ENCODE measurements around the gene GRHL3. TPM values are rescaled to one million over a fixed set of nuclear protein-coding genes. Genes with fewer than 3 reads are reported as not detected.

GRHL3 gene
- total RNA-seq, 1 donor from 2014 or later, result 2.1 TPM

- Mint-ChIP-seq H3K27ac (ENCODE audit: unreplicated experiment) (no peak overlapping the region), H3K4me1 (ENCODE audit: unreplicated experiment) (peaks cover 9% of the 10 kb centered on the region), H3K9me3 (ENCODE audit: unreplicated experiment) (no peaks in the 10 kb centered on the region), H3K36me3 (ENCODE audit: low read depth, unreplicated experiment) (no peaks in the 10 kb centered on the region), H3K27me3 (ENCODE audit: unreplicated experiment) (no peaks in the 10 kb centered on the region), H3K4me3 (ENCODE audit: unreplicated experiment) (no peak overlapping the region)
- no peak for DNase-seq (ENCODE audit: low spot score)
- no peak for TF ChIP-seq CTCF (IDR thresholded peaks at IDR 0.05; ENCODE audit: unreplicated experiment)
Measured at GRCh38 chr1:24309762-24310485, 9.2 kb upstream of the GRHL3 start.

- H3K9me3 Mint-ChIP-seq (ENCODE audit: unreplicated experiment), result no peaks in the 10 kb centered on the region
- no peaks in the 10 kb centered on the region for H3K36me3 Mint-ChIP-seq (ENCODE audit: low read depth, unreplicated experiment)
- peaks cover 9% of the 10 kb centered on the region for H3K4me1 Mint-ChIP-seq (ENCODE audit: unreplicated experiment)
- no peak overlapping the region for H3K4me3 Mint-ChIP-seq (ENCODE audit: unreplicated experiment)
- no peak for TF ChIP-seq CTCF (IDR thresholded peaks at IDR 0.05; ENCODE audit: unreplicated experiment)
- H3K27me3 Mint-ChIP-seq (ENCODE audit: unreplicated experiment), result no peaks in the 10 kb centered on the region
- H3K27ac Mint-ChIP-seq (ENCODE audit: unreplicated experiment), result no peak overlapping the region
- DNase-seq (ENCODE audit: low spot score), result no peak
Measured at GRCh38 chr1:24311234-24311633, 7.9 kb upstream of the GRHL3 start.

- H3K27ac Mint-ChIP-seq (ENCODE audit: unreplicated experiment), result no peak overlapping the region
- H3K36me3 Mint-ChIP-seq (ENCODE audit: low read depth, unreplicated experiment), result no peaks in the 10 kb centered on the region
- H3K4me1 Mint-ChIP-seq (ENCODE audit: unreplicated experiment), result peaks cover 9% of the 10 kb centered on the region
- H3K9me3 Mint-ChIP-seq (ENCODE audit: unreplicated experiment), result no peaks in the 10 kb centered on the region
- DNase-seq (ENCODE audit: low spot score), result no peak
- H3K4me3 Mint-ChIP-seq (ENCODE audit: unreplicated experiment), result no peak overlapping the region
- H3K27me3 Mint-ChIP-seq (ENCODE audit: unreplicated experiment), result no peaks in the 10 kb centered on the region
- no peak for TF ChIP-seq CTCF (IDR thresholded peaks at IDR 0.05; ENCODE audit: unreplicated experiment)
Measured at GRCh38 chr1:24311741-24312140, 7.4 kb upstream of the GRHL3 start.

GRCh38 chr1:24315391-24315790 lies 3.8 kb upstream of the GRHL3 start:
- TF ChIP-seq CTCF (IDR thresholded peaks at IDR 0.05; ENCODE audit: unreplicated experiment), result no peak
- Mint-ChIP-seq H3K4me1 (ENCODE audit: unreplicated experiment) (peaks cover 12% of the 10 kb centered on the region), H3K36me3 (ENCODE audit: low read depth, unreplicated experiment) (no peaks in the 10 kb centered on the region), H3K27ac (ENCODE audit: unreplicated experiment) (no peak overlapping the region), H3K27me3 (ENCODE audit: unreplicated experiment) (no peaks in the 10 kb centered on the region), H3K9me3 (ENCODE audit: unreplicated experiment) (no peaks in the 10 kb centered on the region), H3K4me3 (ENCODE audit: unreplicated experiment) (no peak overlapping the region)
- DNase-seq (ENCODE audit: low spot score), result no peak

- DNase-seq (ENCODE audit: low spot score), result no peak
- no peak overlapping the region for H3K4me3 Mint-ChIP-seq (ENCODE audit: unreplicated experiment)
- no peak overlapping the region for H3K27ac Mint-ChIP-seq (ENCODE audit: unreplicated experiment)
- no peaks in the 10 kb centered on the region for H3K36me3 Mint-ChIP-seq (ENCODE audit: low read depth, unreplicated experiment)
- peaks cover 18% of the 10 kb centered on the region for H3K4me1 Mint-ChIP-seq (ENCODE audit: unreplicated experiment)
- no peaks in the 10 kb centered on the region for H3K27me3 Mint-ChIP-seq (ENCODE audit: unreplicated experiment)
- no peak for TF ChIP-seq CTCF (IDR thresholded peaks at IDR 0.05; ENCODE audit: unreplicated experiment)
- H3K9me3 Mint-ChIP-seq (ENCODE audit: unreplicated experiment), result no peaks in the 10 kb centered on the region
Measured at GRCh38 chr1:24316645-24317044, 2.5 kb upstream of the GRHL3 start.
